GM18861 (cell line): ENCODE data around the gene GALNT18.

Source experiments
- ATAC-seq: cut with Tn5 transposase; IDR thresholded peaks from one replicate; pipeline ENCODE4 v1.9.1; 2021; ENCODE audit not compliant: unreplicated experiment

Gene GALNT18

DNA sequence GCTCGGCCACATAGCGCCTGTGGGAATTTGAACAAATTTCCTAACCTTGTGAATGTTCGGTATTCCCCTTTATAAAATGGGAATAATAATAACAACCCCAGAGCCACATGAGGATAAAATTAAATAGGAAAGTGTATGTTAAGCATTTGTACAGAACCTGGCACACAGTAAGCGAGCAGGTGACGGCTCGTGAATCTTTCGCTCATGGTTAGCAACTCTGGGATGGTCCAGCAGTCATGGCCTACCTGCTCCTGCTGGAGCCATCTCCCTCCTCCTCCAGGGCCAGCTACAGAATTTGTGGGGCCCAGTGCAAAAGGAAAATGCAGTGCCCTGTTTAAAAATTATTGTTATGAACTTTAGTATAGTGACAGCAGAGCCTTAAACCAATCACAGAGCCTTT is 180.3 kb downstream of the GALNT18 start:
- ATAC-seq: no peak

DNA sequence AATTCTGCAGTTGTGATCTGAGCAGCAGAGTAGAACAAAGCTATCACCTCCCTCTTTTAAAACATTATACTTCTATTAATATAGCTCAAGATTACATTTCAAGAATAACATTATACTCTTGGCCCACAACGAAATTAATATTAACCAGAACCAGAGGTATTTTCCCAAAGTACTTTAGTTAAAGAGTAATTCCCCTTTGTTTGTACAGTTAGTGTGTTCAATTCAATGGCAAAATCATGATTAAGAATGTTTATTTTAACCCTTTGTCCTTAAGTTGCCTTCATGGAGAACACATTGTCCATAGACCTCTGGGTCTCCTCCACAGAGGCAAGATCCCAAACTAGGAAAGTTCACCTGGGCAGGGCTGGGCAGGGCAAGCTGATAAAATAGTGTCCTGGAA is 180.7 kb downstream of the GALNT18 start:
- ATAC-seq: no peak

DNA sequence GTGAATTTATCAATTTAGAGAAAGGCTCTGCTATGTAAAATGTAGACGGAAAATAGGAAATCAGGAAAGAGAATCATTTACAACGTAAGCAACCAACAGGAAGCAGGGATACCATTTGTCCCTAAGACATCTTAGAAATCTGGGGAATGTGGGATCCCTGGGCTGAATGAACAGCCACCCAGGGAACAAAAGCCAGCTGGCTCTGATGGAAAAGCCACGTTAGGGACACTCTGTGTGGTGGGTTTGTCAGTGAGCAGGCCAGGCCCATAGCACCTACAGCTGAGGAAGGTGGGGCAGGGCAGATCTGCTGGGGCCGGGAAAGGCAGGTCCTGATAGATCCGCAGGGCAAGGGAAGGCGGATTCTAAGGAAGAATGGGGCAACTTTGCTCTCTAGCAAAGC is 181.7 kb downstream of the GALNT18 start:
- no peak for ATAC-seq

DNA sequence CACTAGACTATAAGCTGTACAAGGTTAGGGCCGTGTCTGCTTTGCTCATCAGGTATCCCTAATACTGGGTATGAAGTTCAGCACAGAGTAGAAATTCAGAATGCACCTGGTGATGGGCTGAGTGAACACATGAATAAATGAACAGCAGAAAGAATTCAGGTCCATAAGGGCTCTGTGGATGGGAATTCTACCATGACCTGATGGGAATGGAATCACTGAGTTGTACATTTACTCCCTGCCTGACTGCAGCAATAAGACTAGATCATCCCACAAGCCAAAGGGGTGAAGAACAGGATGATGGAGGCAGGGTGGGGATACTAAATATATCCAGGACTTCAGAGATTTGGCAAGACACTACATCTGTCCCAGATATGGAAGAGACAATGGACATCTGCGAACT is 182.2 kb downstream of the GALNT18 start:
- ATAC-seq: no peak

DNA sequence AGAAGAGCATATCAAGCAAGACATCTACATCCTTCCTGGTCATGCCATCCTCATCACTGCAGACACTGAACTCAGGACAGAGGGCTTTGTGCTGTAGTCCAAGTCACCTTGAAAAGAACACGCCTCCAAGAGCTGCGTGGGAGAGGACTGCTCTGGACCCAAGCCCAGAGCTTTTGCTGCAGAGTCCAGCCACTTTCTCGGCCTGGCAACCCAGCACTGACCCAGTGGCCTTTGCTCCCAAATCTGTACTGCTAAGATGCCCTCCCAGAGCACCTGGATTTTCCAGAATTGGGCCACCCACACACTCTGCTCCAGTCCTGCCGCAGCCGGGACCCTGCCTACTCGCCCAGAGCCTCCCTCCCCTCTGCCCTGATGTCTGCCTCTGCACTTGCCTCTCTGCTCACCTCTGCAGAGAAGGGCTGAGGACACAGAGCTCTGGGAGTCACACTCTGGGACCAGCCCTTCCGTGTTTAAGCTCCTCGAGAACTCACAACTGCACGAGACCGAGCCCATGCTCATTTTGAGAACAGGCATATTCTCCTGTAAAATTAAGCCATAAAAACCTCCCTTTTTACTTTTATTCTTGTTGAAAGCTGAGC is 185.0 kb downstream of the GALNT18 start:
- no peak for ATAC-seq

DNA sequence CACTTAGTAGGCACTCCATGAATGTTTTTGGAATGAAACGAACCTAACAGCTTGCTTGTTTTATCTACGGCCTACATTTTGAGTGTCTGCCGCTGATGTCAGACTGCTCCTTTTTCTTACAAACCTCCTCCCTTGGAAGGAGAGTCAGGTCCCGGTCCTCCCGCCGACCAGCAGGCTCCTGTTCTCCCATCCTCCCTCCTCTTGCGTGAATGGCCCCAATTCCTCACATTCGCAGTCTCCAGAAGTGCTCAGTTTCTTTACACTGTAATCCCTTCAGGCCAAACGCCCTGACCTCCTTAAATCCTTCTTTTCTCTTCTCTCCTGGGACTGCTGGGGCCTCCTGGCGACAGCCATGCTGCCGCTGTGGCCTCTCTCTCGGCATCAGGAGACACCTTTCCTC is 186.2 kb downstream of the GALNT18 start:
- no peak for ATAC-seq

DNA sequence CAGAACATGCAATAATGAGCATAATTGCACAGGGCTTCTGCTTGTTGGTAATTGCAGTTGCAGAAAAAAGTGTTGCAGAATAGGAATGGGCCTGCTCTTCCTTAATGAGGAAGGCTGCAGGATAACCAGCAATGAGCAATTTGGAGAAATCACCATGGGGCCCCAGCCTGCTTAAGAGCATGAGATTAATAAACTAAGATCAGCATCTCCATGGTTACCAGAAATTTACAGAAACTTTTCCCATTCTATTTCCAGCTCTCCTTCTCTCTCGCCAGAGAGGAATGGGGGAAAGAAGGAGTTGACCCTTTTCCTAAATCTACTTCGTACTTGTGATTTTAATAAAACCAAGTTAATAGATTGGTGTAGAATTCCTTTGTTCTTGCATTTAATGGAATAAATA is 187.8 kb downstream of the GALNT18 start:
- no peak for ATAC-seq

DNA sequence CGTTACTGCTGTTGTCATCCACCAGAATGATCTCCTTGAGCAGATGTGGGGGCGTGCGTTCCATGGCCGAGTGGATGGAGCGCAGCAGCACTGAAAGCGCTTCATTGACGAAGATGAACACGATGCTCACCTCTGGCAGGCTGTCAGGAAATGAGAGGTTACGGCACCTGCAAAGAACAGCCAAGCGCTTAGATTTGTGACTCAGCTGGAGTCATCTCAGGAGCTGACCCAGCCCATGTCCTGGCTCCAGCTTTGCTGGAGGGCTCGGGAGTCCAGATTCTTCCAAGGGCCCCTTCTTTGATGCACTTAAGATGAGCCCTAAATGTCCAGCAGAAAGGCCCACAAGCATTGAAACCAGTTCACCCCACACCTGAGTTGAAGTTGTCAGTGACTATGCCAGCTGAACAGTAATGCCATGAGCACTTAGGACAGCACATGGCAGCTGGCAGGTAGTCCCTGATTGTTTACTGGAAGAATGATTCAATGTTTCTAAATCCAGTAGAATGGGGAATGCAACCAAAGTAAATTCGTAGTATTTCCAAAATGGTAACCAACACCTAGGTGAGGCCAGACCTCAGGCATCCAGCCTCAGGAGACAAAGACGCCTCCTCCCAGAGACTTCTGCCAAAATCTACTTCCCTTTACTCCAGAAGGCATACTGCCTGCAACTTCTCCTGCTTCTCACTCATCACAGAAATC is 189.0 kb downstream of the GALNT18 start:
- ATAC-seq: no peak

DNA sequence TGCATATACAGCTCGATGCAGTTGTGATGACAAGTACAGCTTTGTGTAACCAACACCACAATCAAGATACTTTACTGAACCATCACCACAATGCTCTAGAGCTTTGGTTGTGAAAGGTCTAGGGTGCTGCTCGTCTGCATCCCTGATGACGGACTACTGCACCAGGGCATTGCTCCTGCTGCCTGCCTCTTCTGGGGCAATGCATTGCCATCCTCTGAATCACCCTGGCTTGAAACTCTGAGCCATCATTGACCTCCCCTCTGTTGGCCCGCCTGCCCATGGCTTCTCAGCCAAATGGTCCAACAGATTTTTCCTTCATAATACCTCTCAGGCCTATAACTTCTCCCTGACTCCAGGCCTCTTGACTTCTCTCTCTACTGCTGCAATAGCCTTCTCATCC is 191.4 kb downstream of the GALNT18 start:
- no peak for ATAC-seq

DNA sequence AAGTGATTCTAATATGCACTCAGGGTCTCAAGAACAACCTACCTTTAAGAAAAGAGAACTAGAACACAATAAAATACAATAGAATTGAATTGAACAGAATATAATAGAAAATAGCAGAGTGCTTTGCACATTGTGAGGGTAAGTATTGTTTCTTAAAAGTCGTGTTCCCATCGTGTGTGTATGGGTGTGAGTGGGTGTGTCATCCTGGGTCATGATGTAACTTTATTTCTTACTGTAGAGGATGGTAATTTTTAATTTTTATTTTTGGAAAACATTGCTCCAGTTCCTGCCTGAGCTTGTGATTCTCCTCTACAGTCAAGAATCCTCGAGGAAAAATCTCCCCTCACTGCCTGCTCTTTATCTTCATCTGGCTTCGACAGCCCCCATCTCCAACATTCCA is 193.1 kb downstream of the GALNT18 start:
- ATAC-seq: no peak

DNA sequence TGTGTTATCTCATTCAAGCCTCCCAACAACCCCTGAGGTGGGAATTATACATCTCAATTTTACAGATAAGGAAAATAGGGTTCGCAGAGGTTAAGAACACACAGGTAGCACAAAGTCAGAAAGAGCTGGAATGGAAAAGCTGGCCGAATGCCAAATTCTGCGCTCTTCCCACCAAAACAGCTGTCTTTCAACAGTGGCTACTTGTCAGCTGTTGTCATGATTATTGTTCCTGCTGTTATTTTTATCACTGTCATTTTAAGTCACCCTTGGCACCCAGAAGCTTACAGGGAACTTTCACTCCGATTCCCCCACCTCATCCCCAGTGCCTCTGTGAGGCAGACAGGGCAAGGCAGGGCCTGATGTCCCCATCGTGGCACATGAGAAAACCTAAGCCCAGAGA is 194.3 kb downstream of the GALNT18 start:
- ATAC-seq: no peak

DNA sequence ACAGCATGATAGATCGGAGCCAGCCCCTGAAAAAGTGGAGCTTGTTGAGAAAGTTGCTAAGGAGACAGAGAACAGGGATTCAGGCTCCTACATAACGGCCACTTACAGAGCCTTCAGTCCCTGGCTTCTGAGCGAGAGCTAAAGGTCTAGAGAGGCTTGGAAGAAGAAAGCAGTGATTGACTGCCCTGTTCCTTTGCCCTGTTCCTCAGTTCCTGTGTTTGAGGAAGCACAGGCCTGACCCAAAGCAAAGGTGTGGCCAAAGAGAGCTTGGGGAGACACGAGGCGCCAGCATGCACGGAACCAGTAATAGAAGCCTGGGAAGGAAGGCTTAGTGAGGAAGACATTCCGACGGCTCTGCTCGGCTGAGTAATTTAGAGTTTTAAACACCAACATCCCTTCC is 194.7 kb downstream of the GALNT18 start:
- no peak for ATAC-seq

DNA sequence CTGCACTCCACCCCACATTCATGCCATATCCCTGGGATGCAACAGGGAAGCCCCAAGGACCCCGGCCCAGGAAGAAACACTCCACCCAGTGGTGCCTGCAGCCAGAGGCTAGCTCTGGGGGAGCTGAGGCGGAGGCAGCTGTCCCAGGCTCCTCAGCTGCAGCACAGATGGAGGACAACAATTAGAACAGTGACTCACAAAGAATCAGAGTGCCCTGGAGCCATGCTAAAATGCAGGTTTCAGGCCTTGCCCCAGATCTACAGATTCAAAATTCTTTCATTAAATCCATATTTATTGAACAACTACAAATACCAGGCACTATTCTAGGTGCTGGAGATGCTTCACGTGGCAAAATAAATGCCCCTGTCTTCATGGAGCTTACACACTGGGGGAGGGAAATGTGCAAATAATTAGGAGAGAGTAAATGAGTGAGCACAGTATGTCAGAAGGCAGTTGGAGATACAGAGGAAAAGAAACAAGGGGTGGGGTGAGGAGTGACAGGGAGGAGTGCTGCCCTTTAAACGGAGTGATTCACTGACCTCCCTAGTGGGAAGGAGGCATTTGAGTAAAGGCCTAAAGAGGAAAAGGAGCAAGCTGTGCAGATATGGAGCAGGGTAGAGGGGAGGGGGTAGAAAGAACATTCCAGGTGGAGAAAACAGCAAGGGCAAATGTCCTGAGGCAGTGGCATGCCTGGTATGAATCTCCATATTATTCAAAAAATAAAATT is 195.4 kb downstream of the GALNT18 start:
- ATAC-seq: no peak

DNA sequence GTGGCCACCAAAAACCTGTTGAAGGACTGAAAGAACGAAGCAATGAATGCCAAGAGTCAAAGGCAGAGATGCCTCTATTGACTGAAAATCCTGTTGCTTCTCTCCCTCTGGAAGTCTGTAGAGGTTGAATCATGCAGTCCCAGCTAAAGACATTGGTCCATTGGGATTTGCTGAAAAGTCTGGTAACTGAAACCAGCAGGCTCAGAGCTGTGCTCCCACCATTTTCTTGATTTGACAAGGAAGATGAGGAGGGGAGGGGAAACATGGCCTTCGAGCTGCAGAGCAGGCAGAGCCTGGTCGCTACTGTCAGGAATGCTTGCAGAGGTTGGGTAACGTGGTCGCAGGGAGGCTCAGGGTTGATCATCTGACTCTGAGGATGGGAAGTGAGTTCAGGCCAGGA is 196.0 kb downstream of the GALNT18 start:
- no peak for ATAC-seq

DNA sequence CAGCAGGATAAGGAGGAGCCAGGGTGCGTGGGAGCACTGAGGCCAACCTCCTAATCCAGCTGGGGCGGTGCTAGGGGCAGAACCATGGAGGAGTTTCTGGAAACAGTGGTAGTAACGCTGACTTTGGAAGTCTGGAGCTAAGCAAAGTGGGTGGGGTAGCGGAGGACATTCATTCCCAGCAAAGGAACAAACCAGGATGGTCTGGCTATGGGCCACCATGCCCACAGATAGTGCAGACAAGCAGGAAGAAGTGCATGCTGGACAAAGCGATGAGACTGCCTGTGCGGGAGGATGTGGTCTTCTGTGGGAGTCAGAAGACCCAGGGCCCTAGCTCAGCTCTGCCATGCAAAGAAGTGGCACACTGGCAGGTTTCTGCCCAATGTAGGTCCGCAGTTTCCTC is 197.1 kb downstream of the GALNT18 start:
- no peak for ATAC-seq

DNA sequence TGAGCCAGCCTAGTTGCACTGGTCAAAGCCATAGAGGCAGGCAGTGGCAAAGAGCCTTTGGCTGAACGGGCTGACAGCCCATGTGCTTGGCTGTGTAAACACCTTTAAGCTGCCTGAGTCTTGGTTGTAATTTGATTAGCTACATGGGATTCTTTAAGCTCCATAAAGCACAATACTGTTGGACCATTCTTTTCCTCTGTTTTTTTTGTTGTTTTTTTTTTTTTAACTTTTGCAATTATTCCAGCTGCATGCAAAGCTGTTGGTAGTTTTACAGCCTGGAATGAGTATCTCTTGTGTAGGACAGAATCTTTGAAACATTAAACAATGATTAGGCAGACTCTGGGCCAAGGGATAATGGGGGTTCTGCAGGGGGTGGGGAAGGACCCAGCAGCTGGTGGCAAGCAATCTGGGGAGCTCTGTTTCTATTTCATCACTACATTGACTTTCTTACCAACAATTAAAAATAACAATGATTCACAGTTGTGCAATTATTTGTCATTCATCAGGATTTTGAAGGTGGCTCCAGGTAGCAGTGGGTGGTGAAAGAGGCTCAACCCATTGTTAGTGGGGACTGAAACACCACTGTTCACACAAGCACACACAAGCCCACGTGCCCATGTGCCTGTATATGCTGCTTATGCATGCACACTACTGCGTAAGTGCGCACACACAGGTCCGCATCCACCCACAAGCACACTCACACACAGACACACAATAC is 199.2 kb downstream of the GALNT18 start:
- ATAC-seq: no peak

DNA sequence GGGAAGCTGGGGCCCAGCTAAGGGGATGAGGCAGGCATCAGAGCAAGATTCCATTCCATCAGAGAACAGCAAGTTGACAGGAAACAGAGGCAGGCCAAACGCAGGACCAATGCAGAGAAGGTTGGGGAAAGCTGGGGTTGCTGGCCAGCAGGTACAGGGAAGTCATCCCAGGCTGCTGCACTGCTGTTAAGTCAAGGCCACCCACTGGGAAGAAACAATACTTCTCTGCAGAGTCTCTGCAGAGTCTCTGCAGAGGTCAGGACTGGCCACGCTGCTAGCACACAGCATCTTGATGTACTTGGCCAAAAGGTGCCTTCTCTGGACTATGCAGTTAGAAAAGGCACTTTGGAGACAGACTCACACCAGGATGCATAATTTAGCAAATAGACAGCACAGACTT is 200.3 kb downstream of the GALNT18 start:
- no peak for ATAC-seq

DNA sequence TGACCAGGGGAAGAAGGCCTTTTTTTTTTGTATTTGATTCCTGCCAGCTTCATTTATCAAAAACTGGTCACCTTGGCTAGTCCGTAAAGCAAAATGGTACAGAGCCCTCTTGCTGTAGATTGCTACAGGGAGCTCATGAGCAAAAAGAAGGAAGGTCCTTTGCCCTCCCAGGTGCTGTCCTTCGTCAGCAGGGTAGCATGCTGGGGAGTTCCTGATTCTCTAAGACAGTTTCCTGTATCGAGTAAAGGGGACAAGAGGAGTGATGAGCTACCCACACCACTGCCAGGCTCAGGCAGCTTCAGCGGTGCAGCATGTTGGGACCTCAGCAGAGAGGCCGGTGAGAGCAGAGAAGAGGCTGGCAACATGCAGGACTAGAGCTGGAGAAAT is 200.9 kb downstream of the GALNT18 start:
- no peak for ATAC-seq

DNA sequence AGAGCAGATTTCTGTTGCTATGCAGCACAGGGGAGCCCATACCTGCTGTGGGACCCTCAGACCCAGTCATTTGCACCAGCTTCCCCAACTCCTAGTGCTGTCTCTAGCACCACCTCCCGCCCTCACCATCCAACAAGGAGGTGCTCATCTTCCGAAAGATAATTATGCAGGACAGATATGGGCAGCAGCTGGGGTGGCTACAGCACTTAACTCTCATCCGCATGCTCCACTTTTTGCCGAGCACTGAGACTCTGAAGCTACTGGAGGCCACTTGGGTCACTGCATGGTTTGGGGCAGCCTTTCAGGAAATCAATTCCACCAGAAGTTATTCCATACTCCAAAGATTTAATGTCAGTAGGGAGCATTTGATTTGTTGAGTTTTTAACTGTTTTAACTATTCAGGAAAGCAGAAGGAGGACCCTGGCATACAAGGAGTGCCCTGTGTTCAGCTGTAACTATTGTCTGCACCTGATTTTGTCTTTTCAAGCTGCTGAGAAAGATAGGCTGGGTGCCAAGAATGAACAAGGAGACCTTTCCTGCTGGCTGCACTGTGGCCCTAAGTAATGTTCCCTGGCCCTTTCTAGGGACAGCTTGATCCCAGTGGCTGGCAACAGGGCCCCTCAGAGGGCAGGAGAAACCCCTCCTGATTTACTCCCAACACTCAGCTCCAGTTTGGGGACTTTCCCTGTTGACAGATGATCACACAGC is 201.5 kb downstream of the GALNT18 start:
- no peak for ATAC-seq

DNA sequence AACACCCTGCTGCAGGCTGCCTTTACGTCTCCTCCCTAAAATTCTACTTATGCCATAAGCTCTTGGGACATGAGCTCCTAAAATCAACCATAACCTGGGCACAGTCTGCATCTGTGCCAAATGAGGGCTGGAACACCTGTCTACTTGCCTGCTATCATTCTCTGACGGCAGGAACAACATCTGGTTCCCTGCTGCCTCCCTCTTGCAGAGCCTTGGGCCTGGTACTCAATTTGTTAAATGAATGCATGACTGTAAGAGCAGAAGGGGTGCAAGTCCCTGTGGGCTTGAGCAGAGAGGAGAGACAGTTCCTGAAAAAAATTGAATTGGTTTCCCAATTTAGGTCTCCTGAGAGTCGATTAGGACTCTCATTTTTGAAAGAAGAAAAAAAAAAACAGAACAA is 202.1 kb downstream of the GALNT18 start:
- no peak for ATAC-seq

DNA sequence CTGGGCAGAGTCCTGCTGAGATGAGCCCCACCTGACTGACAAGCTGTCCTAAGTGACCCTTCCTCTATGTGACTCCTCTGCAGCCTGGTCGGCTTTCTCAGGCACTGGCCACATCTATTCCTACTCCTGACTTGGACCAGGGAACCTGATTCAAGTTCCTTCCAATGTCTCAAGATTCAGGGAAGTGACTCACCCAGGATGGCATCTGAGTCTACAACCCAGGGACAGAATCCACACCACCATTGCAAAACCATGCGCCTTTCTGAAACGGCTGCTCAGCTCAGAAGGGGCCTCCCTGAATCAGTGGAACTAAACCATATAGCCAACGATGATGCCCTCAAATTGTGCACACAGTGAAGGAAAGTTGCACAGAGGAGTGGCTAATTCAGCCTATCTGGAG is 204.9 kb downstream of the GALNT18 start:
- ATAC-seq: no peak
